IMR-90 (cell line): ENCODE measurements around the gene KRT5. TPM values are rescaled to one million over a fixed set of nuclear protein-coding genes. Genes with fewer than 3 reads are reported as not detected.

ENCODE experiments used
- ATAC-seq: fragments of 200-7000 bp; cut with Tn5 transposase; 2 replicates; pipeline ENCODE4 v1.9.1; 2020; ENCODE audit warnings: low read depth, mild to moderate bottlenecking, moderate library complexity
- BruUV-seq: library from RNA; stranded (reverse); fragments of 400-500 nt; replicated peaks from 2 replicates; lab custom pipeline; 2021; lab: Mats Ljungman, UMichigan
- CTCF ChIA-PET: fragments of 300-600 bp; formaldehyde crosslinking; extraction: SDS; loops from one replicate; lab custom pipeline; 2021; ENCODE audit warnings: antibody characterized with exemption; lab: Yijun Ruan, JAX
- POLR2A ChIA-PET: fragments of 300-600 bp; sonication (Branson Sonifier 250); formaldehyde crosslinking; loops from one replicate; lab custom pipeline; 2022; ENCODE audit warnings: antibody characterized with exemption; ENCODE audit not compliant: unreplicated experiment; lab: Charles Lee
- DNase-seq: peaks from one replicate; pipeline ENCODE4 v3.0.0; 2013
- H2AFZ ChIP-seq: replicated peaks from 2 replicates; pipeline ENCODE3; 2013; ENCODE audit warnings: low read length, mild to moderate bottlenecking; ENCODE audit not compliant: poor library complexity
- H2AK5ac ChIP-seq: 2 replicates; pipeline ENCODE4 v1.6.1; 2013; ENCODE audit warnings: low read depth, low read length, inconsistent platforms
- H2AK9ac ChIP-seq: replicated peaks from 2 replicates; pipeline ENCODE3; 2013; ENCODE audit warnings: mild to moderate bottlenecking, low read depth, low read length, moderate library complexity; ENCODE audit not compliant: poor library complexity
- H2BK120ac ChIP-seq: 2 replicates; pipeline ENCODE4 v1.6.1; 2013; ENCODE audit warnings: low read depth, low read length, inconsistent platforms
- H2BK15ac ChIP-seq: 3 replicates; pipeline ENCODE4 v1.6.1; 2013; ENCODE audit warnings: low read depth, low read length, inconsistent platforms
- H2BK20ac ChIP-seq: 2 replicates; pipeline ENCODE4 v1.6.1; 2013; ENCODE audit warnings: low read depth, mild to moderate bottlenecking, inconsistent platforms, low read length, moderate library complexity
- H2BK5ac ChIP-seq: 2 replicates; pipeline ENCODE4 v1.6.1; 2013; ENCODE audit warnings: mild to moderate bottlenecking, low read depth, low read length, inconsistent platforms; ENCODE audit not compliant: poor library complexity, severe bottlenecking
- H3K14ac ChIP-seq: replicated peaks from 2 replicates; pipeline ENCODE4 v1.6.1; 2013; ENCODE audit warnings: low read depth, low read length, inconsistent platforms
- H3K18ac ChIP-seq: 2 replicates; pipeline ENCODE4 v1.6.1; 2013; ENCODE audit warnings: low read depth, low read length, control low read depth
- H3K23ac ChIP-seq: 2 replicates; pipeline ENCODE4 v1.6.1; 2013; ENCODE audit warnings: low read depth, low read length, inconsistent platforms
- H3K27ac ChIP-seq: 2 replicates; pipeline ENCODE4 v1.5.1; 2013; ENCODE audit warnings: mild to moderate bottlenecking, control low read depth, low read length; ENCODE audit not compliant: insufficient read depth
- H3K27me3 ChIP-seq: 2 replicates; pipeline ENCODE4 v1.6.1; 2013; ENCODE audit warnings: low read length; ENCODE audit not compliant: control insufficient read depth, insufficient read depth
- H3K36me3 ChIP-seq: 2 replicates; pipeline ENCODE4 v1.6.1; 2013; ENCODE audit warnings: low read length, mixed read lengths; ENCODE audit not compliant: control insufficient read depth, insufficient read depth
- H3K4ac ChIP-seq: 2 replicates; pipeline ENCODE4 v1.6.1; 2013; ENCODE audit warnings: low read depth, low read length, inconsistent platforms
- H3K4me1 ChIP-seq: 2 replicates; pipeline ENCODE4 v1.6.1; 2013; ENCODE audit warnings: low read length, mixed read lengths; ENCODE audit not compliant: control insufficient read depth, insufficient read depth
- H3K4me2 ChIP-seq: 2 replicates; pipeline ENCODE4 v1.6.1; 2013; ENCODE audit warnings: low read depth, mild to moderate bottlenecking, control low read depth, low read length, moderate library complexity
- H3K4me3 ChIP-seq: 2 replicates; pipeline ENCODE4 v1.5.1; 2013; ENCODE audit warnings: low read depth, mild to moderate bottlenecking, control low read depth, low read length, moderate library complexity; ENCODE audit not compliant: insufficient read depth
- H3K56ac ChIP-seq: 2 replicates; pipeline ENCODE4 v1.6.1; 2013; ENCODE audit warnings: low read length, inconsistent platforms; ENCODE audit not compliant: insufficient read depth; ENCODE audit errors: extremely low read depth
- H3K79me1 ChIP-seq, 2 experiments: 2 replicates each; pipeline ENCODE4 v1.6.1; 2013; ENCODE audit warnings: low read length in 2 of 2, inconsistent platforms in 1 of 2, low read depth in 1 of 2
- H3K9ac ChIP-seq: 2 replicates; pipeline ENCODE4 v1.6.1; 2013; ENCODE audit warnings: low read depth, low read length, control low read depth
- H3K9me1 ChIP-seq: 2 replicates; pipeline ENCODE4 v1.6.1; 2013; ENCODE audit warnings: low read length, inconsistent platforms; ENCODE audit not compliant: insufficient read depth
- H3K9me3 ChIP-seq: 2 replicates; pipeline ENCODE4 v1.6.1; 2013; ENCODE audit warnings: low read length; ENCODE audit not compliant: control insufficient read depth, insufficient read depth
- H4K20me1 ChIP-seq: 2 replicates; pipeline ENCODE4 v1.6.1; 2013; ENCODE audit warnings: low read length, inconsistent platforms; ENCODE audit not compliant: insufficient read depth
- H4K5ac ChIP-seq: 2 replicates; pipeline ENCODE4 v1.6.1; 2013; ENCODE audit warnings: mild to moderate bottlenecking, low read depth, low read length, control low read depth
- H4K8ac ChIP-seq, 2 experiments: 2 replicates each; pipeline ENCODE4 v1.6.1; 2013; ENCODE audit warnings: low read depth in 2 of 2, low read length in 2 of 2, control low read depth in 1 of 2, inconsistent platforms in 1 of 2
- H4K91ac ChIP-seq: 2 replicates; pipeline ENCODE4 v1.6.1; 2013; ENCODE audit warnings: low read depth, low read length, inconsistent platforms; ENCODE audit not compliant: insufficient read depth
- CHD1 ChIP-seq: IDR thresholded peaks from 2 replicates; pipeline ENCODE4 v1.6.1; 2012; ENCODE audit warnings: low read depth, low read length, improper control_type of control experiment
- MAFK ChIP-seq: IDR thresholded peaks from 2 replicates; pipeline ENCODE4 v1.6.1; 2012; ENCODE audit warnings: low read depth, low read length, improper control_type of control experiment
- NFE2L2 ChIP-seq: fragments of 150-350 bp; IDR thresholded peaks from 2 replicates; pipeline ENCODE4 v1.6.1; 2016; ENCODE audit warnings: low read depth, mild to moderate bottlenecking, low read length
- WGBS, 2 experiments: methylation state at CpG; one replicate each; pipeline versions ENCODE4 v1.1.5 to v1.1.7; 2013; ENCODE audit warnings: missing lambda C conversion rate in 2 of 2; ENCODE audit not compliant: insufficient read length in 1 of 2; ENCODE audit errors: extremely low coverage in 2 of 2; 5-methylcytosine and 5-hydroxymethylcytosine counted together
- dilution Hi-C: fragments of 300-500 bp; cut with HindIII; formaldehyde crosslinking; loops from one replicate; pipeline ENCODE4 v1.14.3; 2018; ENCODE audit warnings: low sequenced_read_pairs; ENCODE audit not compliant: unreplicated experiment
- in situ Hi-C: fragments of 300-500 bp; cut with MboI; formaldehyde crosslinking; loops from 3 replicates; pipeline ENCODE4 v1.14.3; 2019; ENCODE audit warnings: low sequenced_read_pairs, inconsistent platforms, mixed read lengths
- intact Hi-C: fragments of 100-400 bp; cut with micrococcal nuclease; formaldehyde crosslinking; loops from 2 replicates; pipeline ENCODE4 v1.10.0; 2022
- polyA plus RNA-seq, 3 experiments: library from polyadenylated mRNA; depleted of rRNA; stranded (reverse); fragments of >200 nt; gene quantifications; 2 replicates each; pipeline ENCODE4 v1.2.3, GENCODE V29; 2012; ENCODE audit warnings: low replicate concordance in 1 of 3
- total RNA-seq: library from RNA; depleted of rRNA; stranded (reverse); fragments of >200 nt; gene quantifications from 2 replicates; pipeline ENCODE4 v1.2.3, GENCODE V29; 2012

KRT5 gene
- total and polyA plus RNA-seq, 2 of the 4 experiments (the other 2 are of a cell fraction): not detected

- ChIA-PET POLR2A (no interaction called here), CTCF (no interaction called here)
- no peak overlapping the region for H4K91ac ChIP-seq
- peaks cover 37% of the 10 kb centered on the region for H3K27me3 ChIP-seq
- ATAC-seq: no peak
- no peak overlapping the region for H4K8ac ChIP-seq
- no peak overlapping the region for H2AK9ac ChIP-seq
- DNase-seq: no peak
- BruUV-seq: no TSS peak
- no peaks in the 10 kb centered on the region; the same call in 1 of the 2 replicates for H4K20me1 ChIP-seq
- dilution Hi-C loops (no loop called here), intact Hi-C loops (no loop called here), in situ Hi-C loops (no loop called here)
- H3K56ac ChIP-seq: no peak overlapping the region
- H3K9me3 ChIP-seq: no peaks in the 10 kb centered on the region
- no peak overlapping the region for H2AFZ ChIP-seq
- TF ChIP-seq NFE2L2 (no peak), MAFK (peak; percentile 33; the same call in 1 of the 2 replicates), CHD1 (no peak)
- H2BK20ac ChIP-seq: no peak overlapping the region
- H3K27ac ChIP-seq: no peak overlapping the region
- no peak overlapping the region for H2AK5ac ChIP-seq
- H3K9ac ChIP-seq: no peak overlapping the region
- 85% methylated on average over 4 of the region's 10 CpGs; no CpG with 5 or more reads in 1 of the 2 experiments for WGBS, 2 experiments
- no peak overlapping the region for H3K4ac ChIP-seq
- H3K14ac ChIP-seq: no peak overlapping the region
- no peak overlapping the region for H2BK120ac ChIP-seq
- H3K36me3 ChIP-seq: no peaks in the 10 kb centered on the region
- no peak overlapping the region for H2BK15ac ChIP-seq
- no peak overlapping the region for H2BK5ac ChIP-seq
- no peaks in the 10 kb centered on the region for H3K4me1 ChIP-seq
- H3K23ac ChIP-seq: no peak overlapping the region
- H4K5ac ChIP-seq: no peak overlapping the region
- H3K4me3 ChIP-seq: no peak overlapping the region
- no peak overlapping the region for H3K18ac ChIP-seq
- no peaks in the 10 kb centered on the region for H3K79me1 ChIP-seq
- H3K4me2 ChIP-seq: no peak overlapping the region
- no peaks in the 10 kb centered on the region for H3K9me1 ChIP-seq
These were observed 1.5 kb upstream of the KRT5 start for GRCh38 chr12:52521568-52522266.
